Lower leg skin (tissue), 4 donors: Measurements from ENCODE around the gene USP13. TPM values are rescaled to one million over a fixed set of nuclear protein-coding genes. Genes with fewer than 3 reads are reported as not detected.

ENCODE experiments used
- DNase-seq, 2 donors: peaks; one replicate each; pipeline ENCODE4 v3.0.0-alpha.2; 2019; ENCODE audit warnings: low spot score in 2 of 2
- H3K4me3 ChIP-seq: fragments of 200-600 bp; sonication (generic); 2 replicates; pipeline ENCODE4 v1.5.1; 2017; ENCODE audit warnings: mild to moderate bottlenecking, low read depth; ENCODE audit not compliant: poor library complexity, severe bottlenecking
- POLR2A ChIP-seq, 2 donors: fragments of 450-650 bp; IDR thresholded peaks; one replicate each; pipeline ENCODE4 v1.6.1; 2016 to 2017; ENCODE audit warnings: antibody characterized with exemption in 2 of 2, mild to moderate bottlenecking in 1 of 2, moderate library complexity in 1 of 2
- WGBS, 2 donors: methylation state at CpG; one replicate each; pipeline ENCODE4 v1.1.5; 2018; 5-methylcytosine and 5-hydroxymethylcytosine counted together
- intact Hi-C: fragments of 100-400 bp; cut with DNase I; formaldehyde crosslinking; loops from one replicate; pipeline ENCODE4 v1.15.0; 2023; ENCODE audit warnings: low total_unique reads
- total RNA-seq, 4 donors: library from RNA; depleted of rRNA; stranded (reverse); fragments of >200 nt; gene quantifications; one replicate each; pipeline ENCODE4 v1.1.0, GENCODE V29; 2016
- TF ChIP-seq, protein P1 (sequence below), 3 donors: fragments of 450-650 bp; IDR thresholded peaks; one replicate each; pipeline ENCODE4 v1.5.1; 2016; ENCODE audit warnings: antibody characterized with exemption in 3 of 3, mild to moderate bottlenecking in 3 of 3, moderate library complexity in 2 of 3

USP13 gene, protein sequence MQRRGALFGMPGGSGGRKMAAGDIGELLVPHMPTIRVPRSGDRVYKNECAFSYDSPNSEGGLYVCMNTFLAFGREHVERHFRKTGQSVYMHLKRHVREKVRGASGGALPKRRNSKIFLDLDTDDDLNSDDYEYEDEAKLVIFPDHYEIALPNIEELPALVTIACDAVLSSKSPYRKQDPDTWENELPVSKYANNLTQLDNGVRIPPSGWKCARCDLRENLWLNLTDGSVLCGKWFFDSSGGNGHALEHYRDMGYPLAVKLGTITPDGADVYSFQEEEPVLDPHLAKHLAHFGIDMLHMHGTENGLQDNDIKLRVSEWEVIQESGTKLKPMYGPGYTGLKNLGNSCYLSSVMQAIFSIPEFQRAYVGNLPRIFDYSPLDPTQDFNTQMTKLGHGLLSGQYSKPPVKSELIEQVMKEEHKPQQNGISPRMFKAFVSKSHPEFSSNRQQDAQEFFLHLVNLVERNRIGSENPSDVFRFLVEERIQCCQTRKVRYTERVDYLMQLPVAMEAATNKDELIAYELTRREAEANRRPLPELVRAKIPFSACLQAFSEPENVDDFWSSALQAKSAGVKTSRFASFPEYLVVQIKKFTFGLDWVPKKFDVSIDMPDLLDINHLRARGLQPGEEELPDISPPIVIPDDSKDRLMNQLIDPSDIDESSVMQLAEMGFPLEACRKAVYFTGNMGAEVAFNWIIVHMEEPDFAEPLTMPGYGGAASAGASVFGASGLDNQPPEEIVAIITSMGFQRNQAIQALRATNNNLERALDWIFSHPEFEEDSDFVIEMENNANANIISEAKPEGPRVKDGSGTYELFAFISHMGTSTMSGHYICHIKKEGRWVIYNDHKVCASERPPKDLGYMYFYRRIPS
- total RNA-seq: 1 to 10 TPM; 1.6 to 9.4 (median 5.8) TPM

DNA sequence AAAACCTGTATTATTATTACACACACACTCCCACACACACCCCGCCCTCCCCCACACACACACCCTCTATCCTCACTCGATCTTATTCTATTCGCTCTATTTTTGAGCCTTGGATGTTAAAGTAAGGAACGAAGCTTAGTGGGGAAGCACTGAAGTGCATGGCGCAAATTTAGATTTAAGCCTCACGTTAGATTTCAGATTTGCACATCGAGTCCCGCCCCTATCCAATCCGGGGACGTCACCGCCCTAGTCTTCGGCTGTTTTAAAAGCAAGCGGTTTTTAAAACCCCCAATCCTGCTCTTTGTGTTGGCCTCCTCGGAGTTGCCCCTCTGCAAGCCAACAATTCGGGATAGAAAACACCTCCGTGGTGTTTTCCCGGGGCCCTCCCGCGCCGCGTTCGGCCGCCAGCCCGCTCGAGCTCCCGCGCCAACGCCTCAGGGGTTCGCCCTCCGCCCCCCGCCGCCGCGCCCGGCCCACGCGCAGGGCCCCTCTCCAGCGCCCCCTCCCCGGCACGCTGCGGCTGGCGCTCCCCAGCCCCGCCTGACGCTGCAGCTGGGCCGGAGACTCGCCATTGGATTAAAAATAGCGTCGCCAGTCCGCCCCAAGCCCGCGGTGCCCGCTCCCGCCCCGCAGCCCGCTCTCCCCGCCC, at the start of gene USP13:
TSS of gene USP13 (plus strand) at position 594 of the 649 bp plus-strand sequence. CDS start 186 bp downstream, outside the sequence.
- TF ChIP-seq, protein P1, sequence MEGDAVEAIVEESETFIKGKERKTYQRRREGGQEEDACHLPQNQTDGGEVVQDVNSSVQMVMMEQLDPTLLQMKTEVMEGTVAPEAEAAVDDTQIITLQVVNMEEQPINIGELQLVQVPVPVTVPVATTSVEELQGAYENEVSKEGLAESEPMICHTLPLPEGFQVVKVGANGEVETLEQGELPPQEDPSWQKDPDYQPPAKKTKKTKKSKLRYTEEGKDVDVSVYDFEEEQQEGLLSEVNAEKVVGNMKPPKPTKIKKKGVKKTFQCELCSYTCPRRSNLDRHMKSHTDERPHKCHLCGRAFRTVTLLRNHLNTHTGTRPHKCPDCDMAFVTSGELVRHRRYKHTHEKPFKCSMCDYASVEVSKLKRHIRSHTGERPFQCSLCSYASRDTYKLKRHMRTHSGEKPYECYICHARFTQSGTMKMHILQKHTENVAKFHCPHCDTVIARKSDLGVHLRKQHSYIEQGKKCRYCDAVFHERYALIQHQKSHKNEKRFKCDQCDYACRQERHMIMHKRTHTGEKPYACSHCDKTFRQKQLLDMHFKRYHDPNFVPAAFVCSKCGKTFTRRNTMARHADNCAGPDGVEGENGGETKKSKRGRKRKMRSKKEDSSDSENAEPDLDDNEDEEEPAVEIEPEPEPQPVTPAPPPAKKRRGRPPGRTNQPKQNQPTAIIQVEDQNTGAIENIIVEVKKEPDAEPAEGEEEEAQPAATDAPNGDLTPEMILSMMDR (IDR thresholded peaks at IDR 0.05): no peak
- no peak for TF ChIP-seq POLR2A (IDR thresholded peaks at IDR 0.05)
- DNase-seq: peak; percentile 47 to 90
- intact Hi-C loops: no loop called here
- 1% methylated on average over 33 to 53 of the region's 56 CpGs for WGBS, 2 donors
- H3K4me3 ChIP-seq: peak within 1 kb of the TSS; percentile 83

DNA sequence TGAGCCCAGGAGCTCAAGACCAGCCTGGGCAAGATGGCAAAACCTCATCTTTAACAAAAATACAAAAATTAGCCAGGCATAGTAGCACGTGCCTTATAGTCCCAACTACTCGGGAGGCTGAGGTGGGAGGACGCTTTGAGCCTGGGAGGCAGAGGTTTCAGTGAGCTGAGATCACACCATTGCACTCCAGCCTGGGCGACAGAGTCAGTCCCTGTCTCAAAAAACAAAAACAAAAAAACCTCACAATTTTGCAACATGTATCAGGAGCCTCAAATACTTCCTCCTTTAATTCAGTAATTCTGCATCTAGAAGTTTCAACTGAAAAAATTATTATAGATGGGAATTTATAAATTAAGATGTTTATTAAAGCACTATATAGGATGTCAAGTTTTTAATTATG, 49.5 kb upstream of the USP13 start:
- H3K4me3 ChIP-seq: no peak overlapping the region
- TF ChIP-seq POLR2A (IDR thresholded peaks at IDR 0.05): no peak
- TF ChIP-seq, protein P1 (IDR thresholded peaks at IDR 0.05): no peak
- DNase-seq: no peak
- intact Hi-C loops: no loop called here
- whole genome bisulfite sequencing, 2 donors: 74 to 78% methylated on average over 4 of the region's 4 CpGs

DNA sequence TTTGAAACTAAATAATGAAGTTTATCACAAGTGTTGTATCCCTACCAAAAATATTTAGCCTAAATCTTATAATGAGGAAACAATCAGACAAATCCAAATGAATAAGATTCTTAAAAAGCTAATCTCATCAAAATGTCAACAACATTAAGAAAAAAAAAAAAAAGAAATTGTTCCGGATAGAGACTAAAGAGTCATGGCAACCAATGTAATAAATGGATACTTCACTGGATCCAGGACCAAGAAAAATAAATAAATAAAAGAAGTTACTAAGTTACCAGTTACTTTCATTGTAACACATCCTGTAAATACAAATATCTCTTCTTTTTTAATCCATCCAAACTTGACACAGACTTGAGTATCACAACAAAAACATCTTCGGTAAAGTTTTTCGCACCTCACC, 49.0 kb upstream of the USP13 start:
- TF ChIP-seq, protein P1 (IDR thresholded peaks at IDR 0.05): no peak
- no peak for TF ChIP-seq POLR2A (IDR thresholded peaks at IDR 0.05)
- 1% methylated on average over 3 of the region's 3 CpGs for WGBS, 2 donors
- H3K4me3 ChIP-seq: peak overlapping the region; percentile 92
- intact Hi-C loops: no loop called here
- DNase-seq: no peak

DNA sequence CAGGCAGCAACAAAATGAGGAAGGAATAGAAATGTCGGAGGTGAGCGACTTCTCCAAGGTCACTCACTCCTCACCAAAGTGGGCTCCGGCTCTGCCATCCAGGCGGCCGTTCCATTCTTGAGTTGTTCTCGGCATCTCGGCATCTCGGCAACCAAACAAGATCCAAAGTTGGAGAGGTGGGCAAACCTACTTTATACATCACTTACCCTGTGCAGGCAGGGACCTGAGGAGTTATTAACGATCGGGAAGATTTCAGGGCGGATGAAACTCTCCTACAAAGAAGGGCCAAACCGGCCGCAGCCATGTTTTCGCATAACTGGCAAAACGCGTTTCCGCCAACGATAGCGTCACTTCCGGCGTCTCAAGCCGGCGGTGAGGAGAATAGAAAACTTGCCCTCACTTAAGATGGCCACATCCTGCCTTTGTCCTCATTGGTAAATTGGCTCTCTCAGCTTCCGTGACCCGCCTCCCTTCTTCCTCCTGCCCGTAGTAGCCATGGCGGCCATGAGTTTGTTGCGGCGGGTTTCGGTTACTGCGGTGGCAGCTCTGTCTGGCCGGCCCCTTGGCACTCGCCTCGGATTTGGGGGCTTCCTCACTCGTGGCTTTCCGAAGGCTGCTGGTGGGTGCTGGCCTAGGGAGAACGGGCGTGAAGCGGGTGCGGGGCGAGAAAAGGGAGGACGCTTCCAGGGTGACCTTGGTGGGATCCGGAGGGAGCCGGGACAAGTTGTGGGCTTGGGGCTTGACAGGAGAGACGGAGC, 48.3 kb upstream of the USP13 start, which contains the start of the genes MRPL47 and NDUFB5:
TSS of gene MRPL47 (minus strand) at position 318 of the 758 bp plus-strand sequence. CDS start at position 304, 14 bp downstream.
TSS of gene NDUFB5 (plus strand) at position 474 of the 758 bp plus-strand sequence. CDS start at position 496, 22 bp downstream.
- intact Hi-C loops: no loop called here
- WGBS, 2 donors: 1% methylated on average over 45 of the region's 45 CpGs
- TF ChIP-seq, protein P1 (IDR thresholded peaks at IDR 0.05): no peak
- TF ChIP-seq POLR2A (IDR thresholded peaks at IDR 0.05): no peak
- H3K4me3 ChIP-seq: peak within 1 kb of the TSS; percentile 92
- DNase-seq: peak; percentile 95 to 98
